Endothelial cell of umbilical vein (primary cell): ENCODE measurements around the gene OPCML.

ENCODE experiments used
- EZH2 ChIP-seq: IDR thresholded peaks from 2 replicates; pipeline ENCODE4 v1.6.1; 2012; ENCODE audit warnings: borderline replicate concordance, low read depth, mild to moderate bottlenecking, moderate library complexity, low read length, inconsistent platforms; ENCODE audit not compliant: severe bottlenecking
- MYC ChIP-seq: IDR thresholded peaks from one replicate; pipeline ENCODE4 v1.6.1; 2011; ENCODE audit warnings: mild to moderate bottlenecking, low read depth, low read length
- POLR2A ChIP-seq: IDR thresholded peaks from 2 replicates; pipeline ENCODE4 v1.6.1; 2012; ENCODE audit warnings: low read depth, mild to moderate bottlenecking, control low read depth, low read length
- TF ChIP-seq, protein P1 (sequence below), 2 donors: IDR thresholded peaks; 1 replicate in 1 of 2; 2 replicates in 1 of 2; pipeline ENCODE4 v1.5.1; 2011; ENCODE audit warnings: low read length in 2 of 2, mild to moderate bottlenecking in 2 of 2, moderate library complexity in 2 of 2, control low read depth in 1 of 2, inconsistent platforms in 1 of 2, low read depth in 1 of 2; ENCODE audit not compliant: insufficient read depth in 1 of 2; ENCODE audit errors: extremely low read depth in 1 of 2

DNA sequence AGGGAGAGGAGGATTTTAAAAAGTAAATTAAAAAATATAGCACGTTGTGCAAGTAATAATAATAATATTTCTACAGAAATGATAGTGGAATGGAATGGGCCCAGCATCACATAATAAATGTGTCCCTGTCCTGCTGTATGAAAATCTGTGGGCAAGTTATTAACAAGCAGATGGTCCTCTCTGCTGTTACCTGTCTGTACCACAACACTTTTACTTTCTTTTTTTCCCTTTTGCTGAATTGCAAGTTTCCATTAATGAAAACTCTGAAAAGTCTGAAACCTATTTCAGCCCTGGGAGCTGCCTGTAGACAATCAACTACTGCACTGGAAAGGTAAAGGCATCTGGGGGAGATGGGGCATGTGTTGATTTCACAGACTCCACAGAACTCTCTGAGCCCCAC, 937.1 kb downstream of the OPCML start:
- TF ChIP-seq, protein P1, sequence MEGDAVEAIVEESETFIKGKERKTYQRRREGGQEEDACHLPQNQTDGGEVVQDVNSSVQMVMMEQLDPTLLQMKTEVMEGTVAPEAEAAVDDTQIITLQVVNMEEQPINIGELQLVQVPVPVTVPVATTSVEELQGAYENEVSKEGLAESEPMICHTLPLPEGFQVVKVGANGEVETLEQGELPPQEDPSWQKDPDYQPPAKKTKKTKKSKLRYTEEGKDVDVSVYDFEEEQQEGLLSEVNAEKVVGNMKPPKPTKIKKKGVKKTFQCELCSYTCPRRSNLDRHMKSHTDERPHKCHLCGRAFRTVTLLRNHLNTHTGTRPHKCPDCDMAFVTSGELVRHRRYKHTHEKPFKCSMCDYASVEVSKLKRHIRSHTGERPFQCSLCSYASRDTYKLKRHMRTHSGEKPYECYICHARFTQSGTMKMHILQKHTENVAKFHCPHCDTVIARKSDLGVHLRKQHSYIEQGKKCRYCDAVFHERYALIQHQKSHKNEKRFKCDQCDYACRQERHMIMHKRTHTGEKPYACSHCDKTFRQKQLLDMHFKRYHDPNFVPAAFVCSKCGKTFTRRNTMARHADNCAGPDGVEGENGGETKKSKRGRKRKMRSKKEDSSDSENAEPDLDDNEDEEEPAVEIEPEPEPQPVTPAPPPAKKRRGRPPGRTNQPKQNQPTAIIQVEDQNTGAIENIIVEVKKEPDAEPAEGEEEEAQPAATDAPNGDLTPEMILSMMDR (IDR thresholded peaks at IDR 0.05; ENCODE audit: extremely low read depth in 1 of 2, insufficient read depth in 1 of 2, low read depth in 1 of 2, low read length in 2 of 2), result no peak
- TF ChIP-seq EZH2, result no peak
- TF ChIP-seq MYC, result no peak
- no peak for TF ChIP-seq POLR2A
